H1 (cell line): Measurements from ENCODE around the gene TUBB1. TPM values are rescaled to one million over a fixed set of nuclear protein-coding genes. Genes with fewer than 3 reads are reported as not detected.

Experiments
- CBX5 ChIP-seq: fragments of 300-800, 300-1000 bp; sonication (generic); IDR thresholded peaks from 2 replicates; pipeline ENCODE4 v1.7.1; 2016; ENCODE audit warnings: antibody characterized with exemption, low read length, low read depth
- CHD2 ChIP-seq: IDR thresholded peaks from 2 replicates; pipeline ENCODE4 v1.6.1; 2012; ENCODE audit warnings: low read length, improper control_type of control experiment
- CREB1 ChIP-seq: IDR thresholded peaks from 2 replicates; pipeline ENCODE4 v1.6.1; 2012; ENCODE audit warnings: inconsistent platforms
- NANOG ChIP-seq: IDR thresholded peaks from 2 replicates; pipeline ENCODE4 v1.6.1; 2011; ENCODE audit warnings: low read length, low read depth, mild to moderate bottlenecking, inconsistent platforms; ENCODE audit not compliant: insufficient read depth, poor library complexity, severe bottlenecking
- SIRT6 ChIP-seq: IDR thresholded peaks from one replicate; pipeline ENCODE4 v1.7.1; 2012; ENCODE audit warnings: low read length, inconsistent platforms
- polyA plus RNA-seq, 7 experiments: library from polyadenylated mRNA; depleted of rRNA in 3 of 7; stranded (reverse) in 5 of 7; unstranded in 2 of 7; fragments of >200 nt in 5 of 7; fragments of 200-250 nt in 2 of 7; gene quantifications; 1 replicate in 5 of 7; 2 replicates in 1 of 7; 4 replicates in 1 of 7; pipeline versions ENCODE4 v1.2.1 to v1.2.3, GENCODE V29; 2011 to 2013; ENCODE audit warnings: missing spikeins in 2 of 7, mixed read lengths in 2 of 7
- total RNA-seq: library from RNA; stranded (reverse); fragmentation: NEBNext Ultra II Directional; extraction: Animal tissue kit (Norgen Biotek cat#: 25700); gene quantifications from 2 replicates; pipeline ENCODE4 v1.2.1, GENCODE V29; 2021

The TUBB1 gene
- total and polyA plus RNA-seq, 2 of the 8 experiments (the other 6 are each of a cell fraction or from before 2014, with no cell fraction given): not detected

DNA sequence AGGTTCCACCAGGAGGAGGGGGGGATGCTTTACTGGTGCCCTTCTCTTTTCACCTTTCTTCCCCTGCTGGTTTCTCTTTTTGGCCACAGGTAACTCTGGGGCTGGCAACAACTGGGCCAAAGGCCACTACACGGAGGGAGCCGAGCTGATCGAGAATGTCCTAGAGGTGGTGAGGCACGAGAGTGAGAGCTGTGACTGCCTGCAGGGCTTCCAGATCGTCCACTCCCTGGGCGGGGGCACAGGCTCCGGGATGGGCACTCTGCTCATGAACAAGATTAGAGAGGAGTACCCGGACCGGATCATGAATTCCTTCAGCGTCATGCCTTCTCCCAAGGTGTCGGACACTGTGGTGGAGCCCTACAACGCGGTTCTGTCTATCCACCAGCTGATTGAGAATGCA lies 4.4 kb downstream of the TUBB1 start (continued):
- TF ChIP-seq NANOG (no peak), CHD2 (no peak), CREB1 (no peak), CBX5 (no peak), SIRT6 (no peak)
